GM21360 (cell line): Measurements from ENCODE around the gene VSIG10L2.

Experiments
- ATAC-seq: cut with Tn5 transposase; IDR thresholded peaks from one replicate; pipeline ENCODE4 v1.9.1; 2021; ENCODE audit warnings: mild to moderate bottlenecking, moderate library complexity; ENCODE audit not compliant: unreplicated experiment

VSIG10L2 gene

DNA sequence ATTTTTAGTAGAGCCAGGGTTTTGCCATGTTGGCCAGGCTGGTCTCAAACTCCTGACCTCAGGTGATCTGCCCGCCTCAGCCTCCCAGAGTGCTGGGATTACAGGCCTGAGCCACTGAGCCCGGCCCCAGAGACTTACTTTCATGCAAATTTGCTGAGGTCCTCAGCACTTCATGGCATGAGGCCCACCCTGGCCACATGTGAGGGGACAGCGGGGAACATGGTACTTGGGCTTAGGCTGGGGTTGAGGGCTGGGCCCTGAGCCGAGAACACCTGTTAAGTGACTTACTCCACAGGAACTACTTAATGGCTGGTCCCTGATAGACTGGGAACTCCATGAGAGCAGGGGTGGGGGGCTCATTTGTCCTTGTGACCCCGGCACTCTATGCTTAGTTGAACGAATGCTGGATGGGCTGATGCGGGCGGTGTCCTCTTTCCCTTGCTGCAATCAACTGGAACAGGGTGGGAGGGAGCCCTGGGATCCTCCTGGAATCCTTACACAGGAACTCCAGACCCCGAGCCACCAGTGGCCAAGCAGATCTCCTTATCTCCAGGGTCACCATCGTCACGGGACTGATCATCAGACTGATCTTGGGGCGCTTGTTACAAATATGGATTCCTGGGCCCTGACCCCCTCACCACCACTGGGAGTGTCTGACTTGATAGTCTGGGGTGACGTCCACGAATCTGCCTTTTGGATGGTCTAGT lies 1.0 kb downstream of the VSIG10L2 start:
- ATAC-seq = no peak

GRCh38 chr11:125947419-125948277 lies 1.8 kb downstream of the VSIG10L2 start:
- no peak for ATAC-seq

DNA sequence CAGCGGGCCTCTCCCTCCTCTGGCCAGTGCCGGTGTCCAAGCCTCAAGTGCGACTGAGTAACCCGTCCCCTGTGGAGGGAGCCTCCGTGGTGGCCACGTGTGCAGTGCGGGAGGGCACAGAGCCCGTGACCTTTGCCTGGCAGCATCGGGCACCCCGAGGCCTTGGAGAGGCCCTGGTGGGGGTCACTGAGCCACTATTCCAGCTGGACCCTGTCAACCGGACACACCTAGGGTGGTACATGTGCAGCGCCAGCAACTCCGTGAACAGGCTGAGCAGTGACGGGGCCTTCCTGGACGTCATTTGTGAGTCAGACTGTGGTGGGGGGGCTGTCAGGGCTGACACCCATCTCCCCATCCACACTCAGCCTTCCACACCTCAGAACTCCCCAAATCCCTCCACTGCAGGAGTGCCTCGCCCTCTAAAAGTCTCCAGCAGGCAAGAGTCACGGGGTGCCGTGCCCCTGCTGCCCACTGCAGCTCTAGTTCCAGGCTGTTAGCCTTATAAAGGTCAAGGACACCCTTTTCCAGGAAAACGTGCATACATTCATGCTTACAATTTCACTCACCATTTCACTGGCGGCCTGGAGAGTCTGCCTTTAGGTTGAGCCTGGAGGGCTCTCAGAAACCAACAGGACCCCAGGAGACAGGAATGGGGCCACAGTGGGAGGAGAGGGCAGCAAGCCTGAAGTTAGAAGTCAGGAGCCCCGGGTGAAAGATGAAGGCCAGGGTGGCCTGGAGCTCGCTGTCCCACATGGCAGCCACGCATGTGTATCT lies 2.6 kb downstream of the VSIG10L2 start:
- no peak for ATAC-seq

DNA sequence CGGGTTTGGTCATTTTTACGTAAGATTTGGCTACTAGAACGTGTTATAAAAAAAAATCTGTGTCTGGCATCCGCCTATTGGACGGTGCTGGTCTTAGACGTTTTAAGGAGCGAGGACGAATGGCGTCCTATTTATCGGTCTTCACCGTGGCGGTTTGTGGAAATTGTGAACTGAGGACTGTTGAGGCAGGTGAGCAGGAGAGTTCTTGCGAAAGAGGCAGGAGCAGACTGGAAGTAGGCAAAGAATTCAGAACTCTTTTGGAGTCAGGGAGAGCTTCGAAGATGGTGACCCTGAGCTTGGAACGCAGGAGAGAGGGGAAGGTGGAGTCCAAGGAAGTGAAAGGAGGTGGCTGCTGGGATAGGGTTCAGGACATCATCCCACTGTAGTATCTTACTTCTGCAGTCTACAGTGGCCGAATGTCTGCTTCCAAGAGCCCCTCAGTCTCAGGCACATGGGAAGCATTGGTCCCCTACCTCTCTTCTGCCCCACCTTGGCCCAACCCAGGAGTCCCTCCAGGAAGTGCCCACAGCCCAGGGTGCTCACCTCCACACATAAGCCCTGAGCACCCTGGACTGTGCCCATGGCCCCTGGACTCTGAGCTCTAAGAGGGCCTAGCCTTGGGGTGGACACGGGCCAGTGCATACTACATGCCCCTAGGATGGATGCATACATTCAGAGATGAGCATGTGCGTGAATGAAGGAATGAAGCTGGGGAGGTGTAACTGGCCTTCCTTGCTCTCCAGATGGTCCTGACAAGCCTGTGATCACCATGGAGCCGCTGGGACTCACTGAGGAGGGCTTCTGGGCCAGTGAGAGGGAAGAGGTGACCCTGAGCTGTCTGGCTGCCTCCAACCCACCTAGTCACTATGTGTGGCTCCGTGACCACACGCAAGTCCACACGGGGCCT lies 3.7 kb downstream of the VSIG10L2 start:
- no peak for ATAC-seq

GRCh38 chr11:125950178-125950490 lies 4.3 kb downstream of the VSIG10L2 start:
- no peak for ATAC-seq

GRCh38 chr11:125950696-125951651 lies 5.1 kb downstream of the VSIG10L2 start:
- ATAC-seq = no peak

DNA sequence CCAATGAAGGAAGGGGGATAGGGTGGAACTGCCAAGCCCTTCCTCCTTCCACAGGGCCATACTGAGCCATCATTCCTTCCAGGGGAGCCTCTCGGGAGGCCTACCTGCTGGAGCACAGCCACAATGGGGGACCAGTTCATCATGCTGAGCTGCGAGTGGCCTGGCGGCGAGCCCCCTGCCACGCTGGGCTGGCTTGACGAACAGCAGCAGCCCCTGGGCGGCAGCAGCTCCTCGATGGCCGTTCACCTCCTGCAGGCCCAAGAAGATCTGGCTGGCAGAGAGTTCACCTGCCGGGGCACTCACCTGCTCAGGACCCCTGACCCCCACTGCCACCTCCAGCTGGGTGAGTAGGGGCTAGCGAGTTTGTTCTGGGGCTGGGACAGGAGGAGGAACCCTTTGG lies 5.9 kb downstream of the VSIG10L2 start:
- no peak for ATAC-seq

DNA sequence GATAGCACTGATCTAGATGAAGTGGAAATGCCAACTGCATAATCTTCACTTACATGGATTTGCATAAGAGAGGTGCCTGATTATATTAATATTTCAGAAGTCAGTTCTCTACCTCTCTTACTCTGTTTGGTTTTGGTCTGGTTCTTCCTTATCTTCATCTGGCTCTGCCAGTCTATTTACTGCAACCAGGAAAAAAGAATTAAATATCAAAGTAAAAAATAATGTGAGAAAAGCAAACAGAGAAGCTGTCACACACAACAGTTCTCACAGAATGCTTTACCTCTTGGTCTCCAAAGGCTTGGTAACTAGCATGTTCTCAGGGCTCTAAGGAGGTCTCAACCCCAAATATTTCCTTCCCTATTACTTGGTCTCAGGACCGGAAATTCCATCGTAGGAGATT lies 6.7 kb downstream of the VSIG10L2 start:
- no peak for ATAC-seq

GRCh38 chr11:125952973-125953372 lies 7.1 kb downstream of the VSIG10L2 start:
- ATAC-seq = no peak

GRCh38 chr11:125953401-125953935 lies 7.6 kb downstream of the VSIG10L2 start:
- no peak for ATAC-seq

GRCh38 chr11:125954123-125954944 lies 8.5 kb downstream of the VSIG10L2 start:
- ATAC-seq = no peak

GRCh38 chr11:125954945-125955640 lies 9.2 kb downstream of the VSIG10L2 start:
- no peak for ATAC-seq

DNA sequence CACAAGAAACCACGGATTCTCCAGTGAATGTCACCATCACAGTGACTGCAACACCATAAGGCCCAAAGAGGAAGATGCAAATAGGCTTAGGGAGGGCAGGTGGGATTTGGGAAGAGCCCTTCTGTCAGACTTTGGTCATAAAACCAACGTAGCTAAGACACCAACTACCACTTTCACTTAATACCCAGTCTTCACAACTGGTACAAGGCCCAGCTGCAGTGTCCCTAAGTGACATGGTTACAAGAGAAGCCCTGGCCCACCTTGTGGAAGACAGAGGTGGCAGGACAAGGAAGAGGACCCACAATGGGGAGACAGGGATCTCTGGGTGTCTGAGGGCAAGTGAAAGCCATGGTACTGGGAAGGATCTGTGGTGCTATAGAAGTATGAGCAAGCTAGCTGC lies 10.0 kb downstream of the VSIG10L2 start:
- ATAC-seq = no peak

GRCh38 chr11:125956391-125957134 lies 10.7 kb downstream of the VSIG10L2 start:
- ATAC-seq = no peak

- ATAC-seq = no peak
These were observed 11.9 kb downstream of the VSIG10L2 start for GRCh38 chr11:125957618-125958332.

- no peak for ATAC-seq
These were observed 13.1 kb downstream of the VSIG10L2 start for GRCh38 chr11:125958872-125959400.
